D721Med (cell line): ENCODE data around the gene ACOT12.
"Not testable (repeated sequence)": the region's sequence is repeated elsewhere in the genome, so short reads cannot be mapped to it uniquely, and the experiment has no call there.

ENCODE experiments used
- DNase-seq: peaks from one replicate; pipeline ENCODE4 v3.0.0; 2011; ENCODE audit warnings: low spot score; ENCODE audit not compliant: insufficient read length
- FAIRE-seq: peaks from 2 replicates; lab custom pipeline; 2011; peaks lifted over from hg19 to GRCh38; lab: Jason Lieb, UNC
- TF ChIP-seq, protein P1 (sequence below): IDR thresholded peaks from 2 replicates; pipeline ENCODE4 v1.5.1; 2012; ENCODE audit warnings: mild to moderate bottlenecking, control low read depth; ENCODE audit not compliant: insufficient read depth; ENCODE audit errors: missing control alignments

The ACOT12 gene

DNA sequence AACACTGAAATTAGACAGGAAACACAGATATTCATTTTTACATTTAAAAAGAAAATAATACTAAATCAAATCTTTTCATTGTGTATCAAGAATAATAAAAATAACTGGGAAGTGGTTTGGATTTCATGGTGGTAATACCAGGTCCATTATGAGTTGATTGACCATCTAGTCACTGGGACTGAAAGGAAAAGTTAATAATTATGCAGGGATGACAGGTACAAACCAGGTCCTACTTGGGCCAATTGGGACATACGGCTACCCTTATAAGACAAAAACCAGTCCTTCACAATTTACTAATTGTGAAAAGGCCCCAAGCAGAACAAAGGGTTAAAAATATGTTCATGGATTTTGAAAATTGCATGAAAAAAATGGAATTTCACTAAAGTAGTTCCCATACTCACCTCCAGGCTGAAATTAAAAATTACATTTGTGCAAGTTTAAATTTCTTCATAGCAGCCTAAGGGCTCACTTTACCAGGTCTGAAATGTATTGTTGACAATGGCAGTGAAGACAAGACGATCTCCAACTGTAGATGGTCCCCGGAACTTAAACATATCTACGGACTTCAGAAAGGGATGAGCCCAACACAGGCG lies 48.4 kb downstream of the ACOT12 start:
- FAIRE-seq: no peak

DNA sequence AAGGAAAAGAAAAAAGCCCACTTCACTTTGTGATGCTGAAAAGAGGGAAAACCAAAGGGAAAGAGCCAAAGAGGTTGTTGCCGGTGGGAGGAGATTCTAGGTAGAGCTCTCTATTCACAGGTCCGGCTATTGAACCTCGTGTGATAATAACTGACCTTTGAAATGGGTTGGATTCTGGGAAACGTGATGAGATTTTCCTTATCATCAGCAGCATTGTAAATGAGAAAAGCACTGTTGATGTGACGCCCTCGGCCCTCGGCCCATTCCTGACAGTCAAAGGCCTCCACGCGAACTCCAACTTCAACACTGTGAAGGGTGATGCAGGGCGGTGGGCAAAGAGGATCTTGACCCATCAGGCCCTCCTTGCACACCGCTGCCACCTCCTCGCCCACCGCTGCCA lies 49.2 kb downstream of the ACOT12 start:
- DNase-seq: no peak
- FAIRE-seq: no peak
- TF ChIP-seq, protein P1, sequence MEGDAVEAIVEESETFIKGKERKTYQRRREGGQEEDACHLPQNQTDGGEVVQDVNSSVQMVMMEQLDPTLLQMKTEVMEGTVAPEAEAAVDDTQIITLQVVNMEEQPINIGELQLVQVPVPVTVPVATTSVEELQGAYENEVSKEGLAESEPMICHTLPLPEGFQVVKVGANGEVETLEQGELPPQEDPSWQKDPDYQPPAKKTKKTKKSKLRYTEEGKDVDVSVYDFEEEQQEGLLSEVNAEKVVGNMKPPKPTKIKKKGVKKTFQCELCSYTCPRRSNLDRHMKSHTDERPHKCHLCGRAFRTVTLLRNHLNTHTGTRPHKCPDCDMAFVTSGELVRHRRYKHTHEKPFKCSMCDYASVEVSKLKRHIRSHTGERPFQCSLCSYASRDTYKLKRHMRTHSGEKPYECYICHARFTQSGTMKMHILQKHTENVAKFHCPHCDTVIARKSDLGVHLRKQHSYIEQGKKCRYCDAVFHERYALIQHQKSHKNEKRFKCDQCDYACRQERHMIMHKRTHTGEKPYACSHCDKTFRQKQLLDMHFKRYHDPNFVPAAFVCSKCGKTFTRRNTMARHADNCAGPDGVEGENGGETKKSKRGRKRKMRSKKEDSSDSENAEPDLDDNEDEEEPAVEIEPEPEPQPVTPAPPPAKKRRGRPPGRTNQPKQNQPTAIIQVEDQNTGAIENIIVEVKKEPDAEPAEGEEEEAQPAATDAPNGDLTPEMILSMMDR: no peak

More for the DNA sequence above, 48.4 kb downstream of the ACOT12 start:
- TF ChIP-seq, protein P1: no peak
- no peak for DNase-seq

DNA sequence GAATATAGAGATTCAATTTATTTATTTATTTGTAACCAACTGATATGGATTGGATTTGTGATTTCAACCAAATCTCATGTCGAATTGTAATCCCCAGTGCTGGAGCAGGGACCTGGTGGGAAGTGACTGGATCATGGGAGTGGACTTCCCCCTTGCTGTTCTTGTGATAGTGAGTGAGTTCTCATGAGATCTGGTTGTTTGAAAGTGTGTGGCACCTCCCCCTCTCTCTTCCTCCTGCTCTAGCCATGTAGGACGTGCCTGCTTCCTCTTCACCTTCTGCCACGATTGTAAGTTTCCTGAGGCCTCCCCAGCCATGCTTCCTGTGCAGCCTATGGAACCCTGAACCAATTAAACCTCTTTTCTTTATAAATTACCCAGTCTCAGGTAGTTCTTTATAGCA lies 55.7 kb downstream of the ACOT12 start:
- not testable (repeated sequence) for FAIRE-seq, DNase-seq

DNA sequence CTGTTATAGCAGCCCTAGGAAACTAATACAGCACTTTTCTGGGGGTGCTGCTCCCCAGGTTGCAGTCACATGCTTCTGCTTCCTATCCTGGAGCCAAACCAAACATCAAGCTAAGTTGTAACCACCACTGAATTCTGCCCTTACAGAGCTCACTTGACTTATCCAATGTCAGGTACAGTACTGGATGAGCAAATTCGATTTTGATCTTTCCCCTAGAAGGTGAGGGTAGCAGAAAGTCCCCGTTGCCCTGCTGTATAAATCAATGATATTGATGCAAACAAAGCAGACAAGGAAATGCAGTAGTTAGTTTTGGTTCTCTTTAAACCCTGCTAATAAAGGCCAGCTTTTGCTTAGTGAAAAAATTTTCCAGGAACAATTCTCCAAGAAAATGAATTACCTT lies 56.1 kb downstream of the ACOT12 start:
- FAIRE-seq: no peak

DNA sequence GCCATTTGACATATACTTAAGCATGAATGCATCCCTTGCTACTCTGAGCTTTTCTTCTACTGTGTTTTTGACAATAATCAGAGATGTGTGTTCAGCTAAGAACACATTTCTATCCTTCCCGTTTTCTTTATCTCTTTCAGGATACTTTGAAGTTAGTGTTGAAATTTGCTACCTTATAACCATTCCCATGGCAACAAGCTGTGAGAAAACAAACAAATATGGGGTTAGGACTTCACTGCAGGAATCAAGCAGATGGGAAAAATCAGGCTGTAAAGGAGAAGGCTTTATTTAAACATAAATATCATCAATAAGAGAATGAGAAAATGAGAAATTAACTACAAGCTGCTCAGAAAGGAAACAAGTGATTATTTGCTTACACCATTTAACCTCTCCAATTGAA lies 57.4 kb downstream of the ACOT12 start:
- TF ChIP-seq, protein P1: no peak
- DNase-seq (no peak), FAIRE-seq (no peak)

More for the DNA sequence above, 56.1 kb downstream of the ACOT12 start:
- DNase-seq: no peak
- TF ChIP-seq, protein P1: no peak

DNA sequence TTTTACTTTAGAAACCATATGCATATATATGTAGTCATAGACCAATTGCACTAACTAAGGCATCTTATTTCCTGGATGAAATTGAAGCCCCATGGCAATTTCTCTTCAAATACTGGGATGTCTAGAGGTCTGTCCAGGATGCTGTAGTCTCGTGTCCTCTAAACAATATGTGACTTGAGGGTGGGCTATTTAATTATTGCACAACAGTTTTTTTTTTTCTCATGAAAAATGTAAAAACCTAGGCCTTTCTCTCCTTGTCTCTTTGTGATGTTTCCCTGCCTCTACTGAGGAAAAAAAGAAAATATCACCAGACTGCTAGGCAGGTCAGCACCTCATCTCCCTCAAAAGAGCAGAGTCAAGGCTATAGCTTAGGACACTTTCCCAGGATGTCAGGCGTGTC lies 58.0 kb downstream of the ACOT12 start:
- DNase-seq (no peak), FAIRE-seq (no peak)
- TF ChIP-seq, protein P1: no peak

DNA sequence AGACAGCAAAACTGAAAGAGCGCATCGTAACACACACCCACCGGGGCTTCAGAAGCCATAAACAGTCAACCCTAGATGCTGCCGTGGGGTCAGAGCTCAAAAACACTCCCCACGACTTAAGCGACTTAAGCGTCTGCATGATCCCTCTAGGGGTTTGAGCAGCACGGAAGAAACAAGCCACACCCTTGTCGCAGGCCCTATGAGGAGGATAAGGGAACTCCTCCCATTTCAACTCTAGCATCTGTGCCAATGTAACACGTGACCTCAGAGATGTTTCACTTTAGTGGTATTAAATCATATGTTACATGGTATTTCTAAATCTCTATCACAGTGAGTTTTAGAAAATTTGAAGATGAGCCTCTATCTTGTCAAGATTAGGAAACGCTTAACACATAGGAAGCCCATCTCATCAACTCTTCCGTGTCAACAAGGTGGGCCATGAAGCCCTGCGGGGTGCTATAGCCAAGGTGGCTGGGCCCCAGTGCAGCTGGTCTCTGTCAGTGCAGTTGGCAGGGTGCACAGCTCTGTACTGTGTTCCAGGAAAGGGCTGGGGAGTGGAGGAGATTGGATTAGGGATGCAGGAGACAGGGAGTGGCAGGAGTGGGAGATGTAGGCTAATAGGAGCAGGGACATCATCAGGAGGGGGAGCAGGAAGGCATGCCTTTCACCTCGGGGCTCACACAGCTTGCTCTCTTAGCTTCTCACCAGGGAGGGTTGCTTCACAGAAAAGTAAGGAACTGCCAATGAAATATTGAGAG lies 59.5 kb downstream of the ACOT12 start:
- FAIRE-seq (peak; percentile 89), DNase-seq (no peak)
- TF ChIP-seq, protein P1: no peak
